GM12891 (cell line): ENCODE measurements around the gene CYP27A1.

ENCODE experiments used
- POLR2A ChIP-seq: IDR thresholded peaks from 2 replicates; pipeline ENCODE4 v1.6.1; 2011; ENCODE audit warnings: low read depth, low read length, control low read depth
- POLR2AphosphoS5 ChIP-seq: IDR thresholded peaks from 2 replicates; pipeline ENCODE4 v1.6.1; 2011; ENCODE audit warnings: low read depth, low read length, control low read depth

DNA sequence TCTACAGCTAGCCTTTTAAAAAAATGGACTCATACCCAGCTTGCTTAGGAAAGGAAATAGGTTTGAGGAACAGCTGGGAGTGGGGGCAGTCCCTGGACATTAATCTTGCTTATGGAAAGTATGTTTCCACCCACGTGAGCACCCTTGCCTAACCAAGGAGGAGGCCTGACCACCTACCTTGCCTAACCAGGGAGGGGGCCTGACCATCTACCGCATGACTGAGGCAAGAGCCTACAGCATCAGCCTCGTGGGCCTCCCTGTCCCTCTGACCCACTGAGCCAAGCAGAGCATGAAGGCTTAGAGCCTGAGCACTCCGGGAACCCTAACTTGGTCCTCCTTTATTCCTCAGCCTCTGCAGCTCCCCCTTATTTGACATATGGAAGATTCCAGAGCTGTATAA is 29.4 kb downstream of the CYP27A1 start:
- TF ChIP-seq POLR2AphosphoS5 (no peak), POLR2A (no peak)
